Iris pigment epithelial cell (primary cell): ENCODE results near the gene GRIN1.

ENCODE experiments used
- DNase-seq: peaks from one replicate; pipeline ENCODE4 v3.0.0-alpha.2; 2011; ENCODE audit warnings: low read depth

Gene GRIN1

GRCh38 chr9:137164370-137165249, 25.7 kb downstream of the GRIN1 start:
- DNase-seq = no peak

DNA sequence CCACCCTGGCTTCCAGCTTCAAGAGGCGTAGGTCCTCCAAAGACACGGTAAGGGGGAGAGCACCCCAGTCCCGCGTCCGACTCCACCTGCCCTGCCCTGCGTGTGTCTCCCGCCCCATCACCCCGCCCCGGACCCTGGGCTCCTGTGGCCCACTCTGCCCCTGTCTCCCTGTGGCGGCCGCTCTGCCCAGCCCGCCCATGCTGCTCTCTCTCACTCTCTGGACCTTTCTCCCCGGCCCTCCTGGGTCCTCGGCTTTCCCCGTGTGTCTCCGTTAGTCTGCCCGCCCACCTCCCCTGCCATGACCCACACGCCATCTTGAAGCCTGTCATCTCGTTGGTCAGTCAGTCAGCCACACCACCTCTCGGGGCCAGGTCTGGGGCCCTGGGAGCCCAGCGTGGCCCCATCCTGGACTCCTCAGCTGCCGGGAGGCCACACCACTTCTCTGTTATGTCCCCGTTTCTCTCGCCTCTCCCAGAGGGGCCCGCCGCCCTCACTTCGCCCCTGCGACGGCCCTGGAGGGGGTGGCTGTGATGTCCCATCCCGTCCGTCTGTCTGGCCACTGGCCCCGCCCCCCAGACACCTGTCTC, 26.4 kb downstream of the GRIN1 start:
- DNase-seq = no peak

DNA sequence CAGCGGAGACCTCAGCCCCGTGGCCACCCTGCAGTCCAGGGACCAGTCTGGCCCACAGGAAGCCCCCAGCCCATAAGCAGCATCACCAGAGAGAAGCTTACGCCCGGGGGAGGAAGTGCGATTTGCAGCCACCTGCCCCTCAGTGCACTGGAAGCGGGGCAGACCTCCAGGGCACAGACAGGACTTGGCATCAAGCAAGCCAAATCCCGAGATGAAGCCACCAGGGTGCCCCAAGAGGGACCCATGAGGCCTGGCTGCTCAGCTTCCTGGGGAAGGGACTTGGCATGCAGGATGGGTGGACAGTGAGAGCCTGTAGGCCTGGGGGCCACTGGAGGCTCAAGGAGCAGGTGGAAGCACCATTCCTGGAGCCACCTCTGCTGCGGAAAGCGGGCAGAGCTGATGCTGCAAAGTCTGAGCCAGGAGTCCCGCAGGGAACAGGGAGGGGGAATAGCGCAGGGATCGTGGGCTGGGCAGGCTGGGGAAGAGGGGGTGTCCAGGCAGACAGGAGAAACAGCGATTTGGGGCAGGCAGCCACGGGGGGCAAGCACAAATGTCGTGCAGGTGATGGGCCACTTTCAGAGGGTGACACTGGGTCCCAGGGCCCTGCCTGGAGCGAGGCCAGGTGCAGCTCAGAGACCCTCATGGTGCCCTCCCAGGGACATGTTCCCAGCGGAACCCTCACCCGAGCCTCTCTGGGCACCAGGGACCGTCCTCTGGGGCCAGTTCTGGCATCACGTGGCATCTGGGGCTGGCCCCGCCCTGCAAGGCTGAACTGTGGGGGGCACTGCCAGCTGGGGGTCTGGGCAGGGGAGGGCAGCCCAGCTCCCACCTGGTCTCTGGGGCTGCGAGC, 27.7 kb downstream of the GRIN1 start:
- DNase-seq = no peak

DNA sequence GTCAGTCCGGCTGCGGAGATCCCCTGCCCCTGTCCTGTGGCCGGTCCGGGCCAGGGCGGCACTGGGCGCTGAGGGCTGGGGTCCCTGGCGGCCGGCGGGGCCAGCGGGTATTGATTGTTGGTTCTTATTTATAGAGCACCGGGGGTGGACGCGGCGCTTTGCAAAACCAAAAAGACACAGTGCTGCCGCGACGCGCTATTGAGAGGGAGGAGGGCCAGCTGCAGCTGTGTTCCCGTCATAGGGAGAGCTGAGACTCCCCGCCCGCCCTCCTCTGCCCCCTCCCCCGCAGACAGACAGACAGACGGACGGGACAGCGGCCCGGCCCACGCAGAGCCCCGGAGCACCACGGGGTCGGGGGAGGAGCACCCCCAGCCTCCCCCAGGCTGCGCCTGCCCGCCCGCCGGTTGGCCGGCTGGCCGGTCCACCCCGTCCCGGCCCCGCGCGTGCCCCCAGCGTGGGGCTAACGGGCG, 28.4 kb downstream of the GRIN1 start:
- no peak for DNase-seq

DNA sequence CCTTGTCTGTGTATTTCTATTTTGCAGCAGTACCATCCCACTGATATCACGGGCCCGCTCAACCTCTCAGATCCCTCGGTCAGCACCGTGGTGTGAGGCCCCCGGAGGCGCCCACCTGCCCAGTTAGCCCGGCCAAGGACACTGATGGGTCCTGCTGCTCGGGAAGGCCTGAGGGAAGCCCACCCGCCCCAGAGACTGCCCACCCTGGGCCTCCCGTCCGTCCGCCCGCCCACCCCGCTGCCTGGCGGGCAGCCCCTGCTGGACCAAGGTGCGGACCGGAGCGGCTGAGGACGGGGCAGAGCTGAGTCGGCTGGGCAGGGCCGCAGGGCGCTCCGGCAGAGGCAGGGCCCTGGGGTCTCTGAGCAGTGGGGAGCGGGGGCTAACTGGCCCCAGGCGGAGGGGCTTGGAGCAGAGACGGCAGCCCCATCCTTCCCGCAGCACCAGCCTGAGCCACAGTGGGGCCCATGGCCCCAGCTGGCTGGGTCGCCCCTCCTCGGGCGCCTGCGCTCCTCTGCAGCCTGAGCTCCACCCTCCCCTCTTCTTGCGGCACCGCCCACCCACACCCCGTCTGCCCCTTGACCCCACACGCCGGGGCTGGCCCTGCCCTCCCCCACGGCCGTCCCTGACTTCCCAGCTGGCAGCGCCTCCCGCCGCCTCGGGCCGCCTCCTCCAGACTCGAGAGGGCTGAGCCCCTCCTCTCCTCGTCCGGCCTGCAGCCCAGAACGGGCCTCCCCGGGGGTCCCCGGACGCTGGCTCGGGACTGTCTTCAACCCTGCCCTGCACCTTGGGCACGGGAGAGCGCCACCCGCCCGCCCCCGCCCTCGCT, 29.0 kb downstream of the GRIN1 start:
- DNase-seq = no peak

- DNase-seq = no peak
These were observed 29.6 kb downstream of the GRIN1 start for GRCh38 chr9:137168573-137168903.

DNA sequence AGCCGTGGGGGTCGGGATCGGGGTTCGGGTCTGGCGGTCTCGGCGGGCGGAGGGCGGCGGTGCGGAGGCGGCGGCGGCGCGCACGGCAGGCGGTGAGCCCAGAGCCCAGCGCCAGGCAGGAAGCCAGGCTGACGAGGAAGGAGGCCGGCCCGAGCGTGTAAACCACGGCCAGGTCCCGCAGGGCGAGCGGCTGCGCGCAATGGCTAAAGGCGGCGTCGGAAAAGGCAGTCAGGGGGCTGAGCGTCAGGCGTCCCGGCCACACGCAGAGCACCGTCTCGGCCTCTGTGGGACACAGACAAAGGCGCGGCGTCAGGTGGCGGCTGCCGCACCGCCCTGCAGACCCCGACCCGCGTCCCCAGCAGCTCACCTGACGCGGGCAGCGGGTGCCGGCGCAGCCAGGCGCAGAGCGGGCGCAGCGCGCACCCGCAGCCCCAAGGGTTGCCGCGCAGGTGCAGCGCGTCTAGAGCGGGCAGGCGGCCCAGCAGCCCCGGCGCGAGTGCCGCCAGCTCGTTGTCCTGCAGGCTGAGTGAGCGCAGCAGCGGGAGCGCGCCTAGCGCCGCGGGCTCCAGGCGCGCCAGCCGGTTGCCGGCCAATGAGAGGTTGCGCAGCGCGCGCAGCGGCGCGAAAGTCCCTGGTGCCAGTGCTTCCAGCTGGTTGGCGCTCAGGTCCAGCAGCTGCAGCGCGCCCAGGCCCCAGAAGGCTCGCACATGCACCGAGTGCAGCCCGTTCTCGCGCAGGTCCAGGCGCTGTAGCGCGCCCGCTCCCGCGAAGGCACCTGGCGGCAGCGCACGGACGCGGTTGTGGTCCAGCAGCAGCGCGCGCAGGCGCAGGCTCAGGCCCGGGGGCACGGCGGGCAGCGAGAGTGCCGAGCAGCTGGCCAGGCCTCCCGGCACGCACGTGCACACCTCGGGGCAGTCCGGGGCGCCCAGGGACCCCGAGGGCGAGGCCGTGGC, 30.2 kb downstream of the GRIN1 start:
- DNase-seq = peak; percentile 60

DNA sequence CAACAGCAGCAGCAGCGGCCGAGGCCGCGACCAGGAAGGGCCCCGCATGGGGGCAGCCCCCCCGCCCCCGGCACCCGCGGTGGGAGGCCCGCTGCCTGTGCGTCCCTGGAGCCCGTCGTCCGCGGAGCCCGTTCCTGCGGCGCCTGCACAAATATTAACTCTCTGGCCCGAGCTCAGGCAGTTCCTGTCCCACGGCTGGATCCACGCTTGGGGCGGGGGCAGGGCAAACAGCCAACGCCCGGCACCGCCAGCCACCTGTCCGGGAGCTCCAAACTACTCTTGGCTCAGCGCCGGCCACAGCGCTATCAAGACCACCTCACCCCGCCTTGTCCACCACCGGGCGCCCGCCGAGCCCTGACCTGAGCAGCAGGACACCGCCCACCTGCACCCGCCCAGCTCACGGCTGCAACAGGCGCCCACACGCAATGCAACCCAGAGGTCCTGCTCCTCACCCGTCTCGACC, 31.0 kb downstream of the GRIN1 start, which contains the start of gene LRRC26:
TSS of gene LRRC26 (minus strand) at position 156 of the 463 bp plus-strand sequence. CDS start at position 48, 108 bp downstream.
- no peak for DNase-seq

DNA sequence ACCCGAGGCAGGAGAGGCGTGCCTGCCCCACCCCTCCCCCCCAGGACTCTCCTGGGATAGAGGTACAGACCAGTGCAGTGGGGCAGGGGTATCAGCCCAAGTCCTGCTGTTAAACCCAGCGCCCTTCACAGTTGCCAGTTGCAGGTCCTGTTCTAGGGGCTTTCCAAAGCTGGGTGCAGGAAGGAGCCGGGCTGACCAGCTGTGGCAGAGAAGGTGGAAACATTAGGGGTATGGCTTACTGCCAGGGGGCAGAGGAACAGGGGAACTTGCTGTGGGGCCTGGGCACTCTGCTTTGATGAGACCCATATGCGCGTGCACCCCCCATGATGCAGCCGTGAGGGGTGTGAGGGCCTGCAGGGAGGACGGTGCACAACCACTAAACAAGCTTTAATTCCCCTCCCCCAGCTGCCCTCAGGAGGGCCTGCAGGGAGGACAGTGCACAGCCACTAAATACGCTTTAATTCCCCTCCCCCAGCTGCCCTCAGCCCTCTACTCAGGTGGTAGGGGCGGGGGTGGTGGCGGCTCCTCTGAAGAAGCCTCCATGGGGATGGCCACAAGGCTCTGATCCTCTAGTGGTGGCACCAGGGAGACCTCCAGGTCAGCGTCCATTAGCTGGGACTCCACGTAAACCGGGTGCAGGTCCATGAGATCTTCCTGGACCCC, 31.7 kb downstream of the GRIN1 start:
- DNase-seq = no peak

GRCh38 chr9:137171149-137171900, 32.4 kb downstream of the GRIN1 start:
- no peak for DNase-seq

- no peak for DNase-seq
These were observed 34.2 kb downstream of the GRIN1 start for GRCh38 chr9:137172901-137173795.

DNA sequence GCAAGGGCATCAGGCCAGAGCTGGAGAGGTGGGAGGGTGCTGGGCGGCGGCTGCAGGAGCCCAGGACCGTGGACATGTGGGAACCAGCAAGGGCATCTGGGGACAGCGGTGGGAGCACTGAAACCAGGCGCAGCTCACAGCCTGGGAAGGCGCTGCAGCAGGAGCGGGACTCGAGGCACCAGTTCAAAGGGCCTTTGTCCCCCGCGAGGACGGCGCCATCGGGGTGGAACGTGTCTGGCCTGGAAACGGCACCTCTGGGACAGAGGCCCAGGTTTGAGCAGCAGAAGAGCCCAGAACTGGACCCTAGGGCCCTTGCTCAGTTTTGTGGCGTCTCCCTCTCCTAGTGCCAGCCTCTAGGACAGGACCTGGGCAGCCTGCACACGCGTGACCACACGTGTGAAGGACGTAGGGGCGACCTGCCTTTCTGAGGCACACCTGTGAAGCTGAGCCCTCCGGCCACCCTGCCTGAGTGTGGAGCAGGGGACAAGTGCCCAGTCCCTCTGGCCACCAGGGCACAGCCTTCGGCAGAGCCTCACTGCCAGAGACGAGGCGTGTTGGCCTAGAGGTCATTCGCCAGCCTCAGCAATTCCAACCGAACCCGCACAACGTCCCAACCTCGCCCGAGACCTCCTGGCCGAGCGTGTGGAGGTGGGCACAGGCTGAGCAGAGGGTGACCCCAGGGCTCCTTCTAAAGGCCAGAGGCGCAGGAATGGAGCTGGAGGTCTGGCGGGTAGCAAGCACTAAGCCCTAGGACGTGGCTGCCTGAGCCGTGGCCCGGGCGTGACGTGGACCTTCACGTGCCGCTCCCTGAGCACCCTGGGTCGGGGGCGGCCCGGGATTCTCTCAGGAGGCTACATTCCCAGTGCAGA, 35.1 kb downstream of the GRIN1 start:
- no peak for DNase-seq

DNA sequence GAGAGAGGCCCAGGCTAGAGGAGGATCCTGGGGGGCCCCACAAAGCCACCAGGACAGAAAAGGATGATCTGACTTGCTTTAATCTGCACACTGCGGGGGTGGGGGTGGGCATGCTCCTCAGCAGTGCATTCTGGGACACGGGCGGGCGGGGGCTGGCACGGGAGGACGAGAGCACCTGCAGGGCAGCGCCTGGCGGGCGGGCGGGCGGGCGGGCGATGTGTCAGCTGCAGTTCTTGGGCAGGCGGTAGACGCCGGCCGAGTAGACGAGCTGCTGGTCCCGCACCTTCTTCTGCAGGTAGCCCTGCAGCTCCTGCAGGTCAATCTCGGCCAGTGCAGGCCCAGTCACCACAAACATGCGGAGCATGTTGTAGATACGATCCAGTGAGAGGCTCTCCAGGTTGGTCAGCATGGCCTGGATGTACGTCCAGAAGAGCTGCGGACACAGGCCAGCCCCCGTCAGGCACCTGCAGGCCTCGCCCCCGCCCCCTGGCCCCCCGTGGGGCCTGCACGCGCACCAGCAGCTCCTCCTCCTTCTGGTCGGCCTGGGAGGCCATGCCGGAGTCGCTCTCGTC, 35.9 kb downstream of the GRIN1 start:
- DNase-seq = no peak

DNA sequence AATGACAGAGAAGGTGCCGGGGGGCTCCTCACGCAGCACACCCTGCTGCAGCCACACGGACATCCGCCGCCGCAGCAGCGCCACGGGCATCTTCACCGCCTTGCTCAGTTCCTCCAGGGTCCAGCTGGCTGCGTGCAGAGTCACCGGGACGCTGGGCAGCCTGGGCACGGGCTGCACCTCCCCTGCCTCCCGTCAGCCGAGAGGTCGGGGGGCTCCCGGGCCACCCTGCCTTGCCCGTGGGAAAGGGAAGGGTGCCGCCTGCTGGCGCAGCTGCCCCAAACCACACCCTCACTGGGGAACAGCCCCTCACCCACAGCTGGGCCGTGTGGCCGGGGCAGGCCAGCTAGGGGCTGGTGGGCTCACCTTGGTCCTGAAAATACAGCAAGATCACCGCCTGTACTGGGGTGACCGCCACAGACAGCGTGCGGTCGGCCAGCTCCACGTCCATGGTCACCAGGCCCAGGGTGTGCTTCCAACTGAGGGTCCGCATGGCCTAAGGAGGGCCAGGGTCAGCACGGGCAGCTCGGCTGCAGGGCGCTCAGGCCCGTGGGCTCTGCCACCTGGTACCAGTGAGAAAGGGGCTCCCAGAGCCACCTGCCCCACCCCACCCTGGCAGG, 36.5 kb downstream of the GRIN1 start:
- DNase-seq = no peak

- DNase-seq = peak; percentile 54
These were observed 37.6 kb downstream of the GRIN1 start for GRCh38 chr9:137176302-137177182.
